CD8-positive, alpha-beta memory T cell (primary cell): ENCODE measurements around the gene PGBD5. TPM values are rescaled to one million over a fixed set of nuclear protein-coding genes. Genes with fewer than 3 reads are reported as not detected.

Experiments
- CTCF ChIA-PET: fragments of 350-600 bp; sonication (Branson Sonifier 250); formaldehyde crosslinking; loops from one replicate; lab custom pipeline; 2021; ENCODE audit warnings: antibody characterized with exemption; lab: Charles Lee
- POLR2A ChIA-PET: fragments of 350-600 bp; sonication (Branson Sonifier 250); formaldehyde crosslinking; loops from one replicate; lab custom pipeline; 2021; ENCODE audit warnings: antibody characterized with exemption; lab: Charles Lee
- DNase-seq, 5 donors: peaks; one replicate each; pipeline versions ENCODE4 v3.0.0 to v3.0.0-alpha.2; 2020 to 2022; ENCODE audit warnings: mixed read lengths in 1 of 5
- H3K27ac ChIP-seq: one replicate; pipeline ENCODE4 v1.7.0; 2013; ENCODE audit warnings: low read depth, mild to moderate bottlenecking, low read length, moderate library complexity
- H3K27me3 ChIP-seq: 2 replicates; pipeline ENCODE4 v1.7.0; 2013; ENCODE audit warnings: low read length, mild to moderate bottlenecking; ENCODE audit not compliant: insufficient read depth, poor library complexity, severe bottlenecking
- H3K36me3 ChIP-seq: 2 replicates; pipeline ENCODE4 v1.7.0; 2013; ENCODE audit warnings: mild to moderate bottlenecking, low read length, moderate library complexity; ENCODE audit not compliant: insufficient read depth
- H3K4me1 ChIP-seq: 2 replicates; pipeline ENCODE4 v1.7.0; 2013; ENCODE audit warnings: mild to moderate bottlenecking, low read length, moderate library complexity; ENCODE audit not compliant: insufficient read depth
- H3K4me3 ChIP-seq: 2 replicates; pipeline ENCODE4 v1.7.0; 2013; ENCODE audit warnings: mild to moderate bottlenecking, low read length
- H3K9me3 ChIP-seq: 2 replicates; pipeline ENCODE4 v1.7.0; 2013; ENCODE audit warnings: mild to moderate bottlenecking, low read length
- H3K27ac Mint-ChIP-seq, 8 donors: one replicate each; pipeline ENCODE4 v1.8.0; 2020 to 2021; ENCODE audit warnings: mixed read lengths in 8 of 8, mild to moderate bottlenecking in 6 of 8, inconsistent platforms in 3 of 8, moderate library complexity in 3 of 8
- H3K27me3 Mint-ChIP-seq, 2 donors: one replicate each; pipeline ENCODE4 v1.8.0; 2020 to 2021; ENCODE audit warnings: mixed read lengths in 2 of 2, mild to moderate bottlenecking in 1 of 2, moderate library complexity in 1 of 2
- H3K36me3 Mint-ChIP-seq, 3 donors: one replicate each; pipeline ENCODE4 v1.8.0; 2020 to 2021; ENCODE audit warnings: mixed read lengths in 3 of 3, inconsistent platforms in 1 of 3, mild to moderate bottlenecking in 1 of 3
- H3K4me1 Mint-ChIP-seq, 3 donors: one replicate each; pipeline ENCODE4 v1.8.0; 2020 to 2021; ENCODE audit warnings: mixed read lengths in 3 of 3, inconsistent platforms in 1 of 3, mild to moderate bottlenecking in 1 of 3
- H3K4me3 Mint-ChIP-seq, 7 donors: one replicate each; pipeline ENCODE4 v1.8.0; 2020 to 2021; ENCODE audit warnings: mixed read lengths in 7 of 7, mild to moderate bottlenecking in 6 of 7, moderate library complexity in 4 of 7, inconsistent platforms in 2 of 7
- H3K9me3 Mint-ChIP-seq, 5 donors: one replicate each; pipeline ENCODE4 v1.8.0; 2020 to 2022; ENCODE audit warnings: mixed read lengths in 5 of 5, mild to moderate bottlenecking in 3 of 5, moderate library complexity in 2 of 5, inconsistent platforms in 1 of 5
- polyA plus RNA-seq: library from polyadenylated mRNA; unstranded; fragments of 300-500 nt; fragmentation: Illumina TruSeq; gene quantifications from one replicate; pipeline ENCODE4 v1.2.3, GENCODE V29; 2021
- total RNA-seq, 2 experiments: library from RNA; stranded (reverse); gene quantifications; one replicate each; pipeline ENCODE4 v1.2.3, GENCODE V29; 2021

The PGBD5 gene
- total and polyA plus RNA-seq, 3 experiments from 2014 or later: not detected

DNA sequence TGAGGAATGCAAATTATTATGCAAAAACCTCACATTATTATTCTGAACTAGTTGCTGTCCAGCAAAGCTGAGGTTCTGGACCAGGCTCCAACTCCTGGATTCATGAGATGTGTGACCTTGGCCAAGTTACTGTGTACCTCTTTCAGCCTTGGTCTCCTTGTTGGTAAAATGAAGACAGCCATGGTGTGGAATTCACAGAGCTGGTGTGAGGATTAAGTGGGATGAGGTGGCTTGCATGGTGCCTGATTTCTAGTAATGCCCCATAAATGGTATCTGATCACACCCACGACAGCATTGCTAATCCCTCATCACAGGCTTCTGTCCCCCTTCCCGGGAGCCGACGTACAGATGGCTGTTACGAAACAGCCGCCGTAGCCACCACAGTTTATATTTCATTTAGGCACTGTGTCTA is 59.6 kb downstream of the PGBD5 start:
- no peak overlapping the region for H3K4me3 Mint-ChIP-seq
- DNase-seq: no peak
- H3K27ac ChIP-seq: no peak overlapping the region
- H3K27ac Mint-ChIP-seq: no peak overlapping the region
- H3K9me3 ChIP-seq: no peaks in the 10 kb centered on the region
- ChIA-PET POLR2A (no interaction called here), CTCF (no interaction called here)
- no peaks in the 10 kb centered on the region for H3K9me3 Mint-ChIP-seq
- H3K4me3 ChIP-seq: no peak overlapping the region
- H3K27me3 ChIP-seq: no peaks in the 10 kb centered on the region
- peaks cover 2 to 44% of the 10 kb centered on the region in 2 donors for H3K27me3 Mint-ChIP-seq
- H3K4me1 ChIP-seq: no peaks in the 10 kb centered on the region
- H3K36me3 Mint-ChIP-seq: no peaks in the 10 kb centered on the region
- H3K36me3 ChIP-seq: no peaks in the 10 kb centered on the region
- H3K4me1 Mint-ChIP-seq: no peaks in the 10 kb centered on the region

DNA sequence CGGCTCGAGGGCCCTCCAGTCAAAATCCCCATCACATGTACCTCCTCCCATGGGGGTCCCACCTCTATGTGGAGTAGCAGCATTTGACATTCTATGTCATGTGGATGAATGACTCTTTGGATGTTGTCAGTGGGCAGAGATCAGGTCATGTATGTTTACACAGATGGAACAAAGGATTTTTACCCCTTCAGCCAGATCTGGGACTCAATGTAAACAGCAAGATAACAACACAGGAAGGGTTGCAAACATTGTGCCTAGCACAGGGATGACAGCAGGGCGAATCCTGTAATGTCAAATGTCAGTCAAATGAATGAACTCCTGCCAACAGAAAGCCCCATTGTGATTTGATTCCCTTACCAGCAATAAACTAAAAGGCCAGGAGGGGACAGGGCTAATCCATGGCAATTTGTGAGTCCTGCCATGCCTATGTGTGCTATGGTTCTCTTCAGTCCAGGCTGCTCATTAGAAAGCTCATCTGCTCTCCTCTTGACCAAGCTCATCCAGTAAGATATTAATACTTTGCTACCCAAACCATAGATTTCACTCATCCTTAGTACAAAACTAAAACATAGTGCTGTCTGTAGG is 60.3 kb downstream of the PGBD5 start:
- POLR2A ChIA-PET: no interaction called here
- no peaks in the 10 kb centered on the region for H3K36me3 ChIP-seq
- no peaks in the 10 kb centered on the region for H3K4me1 Mint-ChIP-seq
- H3K4me3 ChIP-seq: no peak overlapping the region
- H3K27me3 Mint-ChIP-seq: peaks cover 4 to 46% of the 10 kb centered on the region in 2 donors
- H3K27ac Mint-ChIP-seq: no peak overlapping the region
- H3K4me3 Mint-ChIP-seq: no peak overlapping the region
- H3K9me3 ChIP-seq: no peaks in the 10 kb centered on the region
- H3K36me3 Mint-ChIP-seq: no peaks in the 10 kb centered on the region
- no peak for DNase-seq
- no peaks in the 10 kb centered on the region for H3K27me3 ChIP-seq
- no peaks in the 10 kb centered on the region for H3K4me1 ChIP-seq
- no peak overlapping the region for H3K27ac ChIP-seq
- CTCF ChIA-PET: no interaction called here
- no peaks in the 10 kb centered on the region for H3K9me3 Mint-ChIP-seq

DNA sequence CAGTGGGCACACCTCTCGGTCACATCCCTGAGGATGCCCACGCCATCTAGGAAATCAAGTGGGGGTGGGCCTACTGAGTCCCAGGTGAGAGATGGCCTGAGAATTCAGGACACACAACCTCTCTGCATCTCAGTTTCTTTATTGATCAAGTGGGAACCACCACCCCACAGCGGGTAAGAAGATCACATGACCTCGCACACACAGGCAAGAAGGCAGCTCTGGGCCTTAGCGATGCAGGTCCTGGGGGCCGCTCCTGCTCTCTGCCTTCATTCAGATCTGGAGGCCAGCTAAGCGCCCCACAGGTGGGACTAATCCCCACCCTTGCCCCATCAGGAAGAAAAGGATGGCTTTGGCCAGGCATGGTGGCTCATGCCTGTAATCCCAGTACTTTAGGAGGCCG is 63.2 kb downstream of the PGBD5 start:
- Histone ChIP-seq H3K27ac (no peak overlapping the region), H3K27me3 (no peaks in the 10 kb centered on the region), H3K4me3 (no peak overlapping the region), H3K9me3 (no peaks in the 10 kb centered on the region), H3K4me1 (no peaks in the 10 kb centered on the region), H3K36me3 (no peaks in the 10 kb centered on the region)
- no peak for DNase-seq
- Mint-ChIP-seq H3K9me3 (no peaks in the 10 kb centered on the region), H3K27me3 (peaks cover 5 to 36% of the 10 kb centered on the region in 2 donors), H3K36me3 (no peaks in the 10 kb centered on the region), H3K27ac (peak overlapping the region in 1 of 8 donors; percentile 36), H3K4me1 (no peaks in the 10 kb centered on the region), H3K4me3 (no peak overlapping the region)
- POLR2A ChIA-PET: no interaction called here
- CTCF ChIA-PET: no interaction called here

GRCh38 chr1:230361941-230362340 is 64.2 kb downstream of the PGBD5 start:
- Mint-ChIP-seq H3K27ac (no peak overlapping the region), H3K4me3 (no peak overlapping the region), H3K4me1 (no peaks in the 10 kb centered on the region), H3K27me3 (peaks cover 6 to 34% of the 10 kb centered on the region in 2 donors), H3K36me3 (no peaks in the 10 kb centered on the region), H3K9me3 (no peaks in the 10 kb centered on the region)
- ChIA-PET POLR2A (no interaction called here), CTCF (no interaction called here)
- Histone ChIP-seq H3K36me3 (no peaks in the 10 kb centered on the region), H3K4me3 (no peak overlapping the region), H3K27ac (no peak overlapping the region), H3K9me3 (no peaks in the 10 kb centered on the region), H3K4me1 (no peaks in the 10 kb centered on the region), H3K27me3 (no peaks in the 10 kb centered on the region)
- DNase-seq: no peak

GRCh38 chr1:230359992-230360668 is 66.0 kb downstream of the PGBD5 start:
- no peak for DNase-seq
- Mint-ChIP-seq H3K4me1 (no peaks in the 10 kb centered on the region), H3K36me3 (no peaks in the 10 kb centered on the region), H3K27ac (no peak overlapping the region), H3K9me3 (no peaks in the 10 kb centered on the region), H3K27me3 (peaks cover 10 to 23% of the 10 kb centered on the region in 2 donors), H3K4me3 (no peak overlapping the region)
- Histone ChIP-seq H3K9me3 (no peaks in the 10 kb centered on the region), H3K27me3 (no peaks in the 10 kb centered on the region), H3K36me3 (no peaks in the 10 kb centered on the region), H3K4me1 (no peaks in the 10 kb centered on the region), H3K27ac (no peak overlapping the region), H3K4me3 (no peak overlapping the region)
- CTCF ChIA-PET: no interaction called here
- POLR2A ChIA-PET: no interaction called here

DNA sequence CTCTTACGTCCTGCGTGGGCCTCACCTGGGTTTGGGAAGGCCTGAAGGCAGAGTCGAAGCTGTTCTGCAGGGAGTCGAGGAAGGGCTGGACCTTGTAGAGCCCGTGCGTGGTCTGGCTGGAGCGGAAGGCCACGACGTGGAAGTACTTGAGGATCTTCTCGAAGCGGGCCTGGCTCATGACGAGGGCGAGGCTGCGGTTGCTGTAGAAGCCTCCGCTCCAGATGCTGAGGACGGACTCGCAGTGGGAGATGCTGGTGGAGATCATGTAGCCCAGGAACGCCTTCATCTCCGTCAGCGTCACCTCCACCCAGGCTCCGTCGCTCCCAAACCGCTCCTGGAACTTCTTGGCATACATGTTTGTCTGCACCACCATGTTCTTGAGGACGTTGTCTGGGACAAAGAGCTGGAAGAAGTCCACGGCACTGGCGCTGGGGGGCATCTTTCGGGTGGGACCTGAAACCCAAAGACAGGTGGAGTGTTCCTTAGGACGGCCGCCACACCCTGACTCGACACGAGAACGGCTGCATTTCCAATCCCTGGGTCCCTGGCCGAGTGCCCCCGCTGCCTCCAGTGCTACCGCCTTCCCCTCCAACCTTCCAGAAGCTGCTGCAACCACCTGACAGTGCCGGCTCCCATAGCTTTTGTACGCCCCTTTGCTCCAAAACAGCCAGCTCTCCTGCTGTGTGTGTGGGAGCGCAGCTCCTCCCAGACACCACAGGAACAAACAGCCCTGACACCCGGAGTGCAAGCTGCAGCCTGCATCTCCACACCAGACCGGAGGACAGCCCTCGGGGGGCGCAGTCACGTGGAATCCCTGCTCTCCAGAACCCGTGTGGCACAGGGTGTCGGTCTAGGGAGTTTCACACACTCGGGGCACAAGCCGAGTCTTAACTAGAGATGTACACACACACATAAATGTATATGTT is 69.0 kb downstream of the PGBD5 start:
- ChIA-PET CTCF (no interaction called here), POLR2A (no interaction called here)
- H3K4me1 ChIP-seq: no peaks in the 10 kb centered on the region
- Mint-ChIP-seq H3K36me3 (no peaks in the 10 kb centered on the region), H3K9me3 (no peaks in the 10 kb centered on the region), H3K4me3 (no peak overlapping the region), H3K4me1 (no peaks in the 10 kb centered on the region), H3K27ac (no peak overlapping the region), H3K27me3 (peaks cover 6 to 8% of the 10 kb centered on the region in 2 donors)
- no peaks in the 10 kb centered on the region for H3K9me3 ChIP-seq
- H3K27me3 ChIP-seq: no peaks in the 10 kb centered on the region
- no peak overlapping the region for H3K27ac ChIP-seq
- DNase-seq: no peak
- no peaks in the 10 kb centered on the region for H3K36me3 ChIP-seq
- H3K4me3 ChIP-seq: no peak overlapping the region

DNA sequence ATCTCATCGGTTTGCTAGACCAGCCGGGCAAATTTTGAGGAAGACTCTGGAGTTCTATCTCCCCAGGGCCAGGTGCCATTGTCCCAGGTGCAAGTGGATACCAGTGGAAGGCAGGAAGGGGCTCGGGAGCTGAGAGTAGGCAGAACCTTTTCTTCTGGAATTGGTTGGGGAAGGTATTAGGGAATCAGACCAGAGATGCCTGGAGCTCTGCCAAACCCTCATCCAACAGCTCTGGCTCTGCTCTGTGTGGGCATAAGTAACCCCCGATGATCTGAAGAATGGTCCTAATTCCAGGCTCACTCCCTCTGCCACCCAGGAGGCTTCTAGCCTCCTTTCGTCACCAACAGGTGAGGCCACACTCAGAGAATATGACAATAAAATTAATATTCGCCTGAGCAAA is 69.9 kb downstream of the PGBD5 start:
- no peaks in the 10 kb centered on the region for H3K4me1 Mint-ChIP-seq
- CTCF ChIA-PET: no interaction called here
- H3K27ac Mint-ChIP-seq: no peak overlapping the region

GRCh38 chr1:230355594-230355993 is 70.5 kb downstream of the PGBD5 start:
- Histone ChIP-seq H3K4me3 (no peak overlapping the region), H3K4me1 (no peaks in the 10 kb centered on the region), H3K27me3 (no peaks in the 10 kb centered on the region), H3K27ac (no peak overlapping the region), H3K9me3 (no peaks in the 10 kb centered on the region), H3K36me3 (no peaks in the 10 kb centered on the region)
- CTCF ChIA-PET: no interaction called here
- H3K36me3 Mint-ChIP-seq: no peaks in the 10 kb centered on the region
- H3K4me1 Mint-ChIP-seq: no peaks in the 10 kb centered on the region
- no peak overlapping the region for H3K4me3 Mint-ChIP-seq
- H3K9me3 Mint-ChIP-seq: no peaks in the 10 kb centered on the region
- POLR2A ChIA-PET: no interaction called here
- peaks cover 5 to 6% of the 10 kb centered on the region in 2 donors for H3K27me3 Mint-ChIP-seq
- no peak overlapping the region for H3K27ac Mint-ChIP-seq
- DNase-seq: no peak

More for the DNA sequence above, 69.9 kb downstream of the PGBD5 start:
- Histone ChIP-seq H3K4me1 (no peaks in the 10 kb centered on the region), H3K27ac (no peak overlapping the region), H3K4me3 (no peak overlapping the region), H3K9me3 (no peaks in the 10 kb centered on the region), H3K36me3 (no peaks in the 10 kb centered on the region), H3K27me3 (no peaks in the 10 kb centered on the region)
- Mint-ChIP-seq H3K4me3 (no peak overlapping the region), H3K9me3 (no peaks in the 10 kb centered on the region), H3K27me3 (peaks cover 3 to 8% of the 10 kb centered on the region in 2 donors), H3K36me3 (no peaks in the 10 kb centered on the region)
- DNase-seq: no peak
- POLR2A ChIA-PET: no interaction called here
